Measurements from ENCODE around the gene C9orf50.

GRCh38 chr9:129610473-129611306 is 10.2 kb downstream of the C9orf50 start:
- TF ChIP-seq, protein P1, sequence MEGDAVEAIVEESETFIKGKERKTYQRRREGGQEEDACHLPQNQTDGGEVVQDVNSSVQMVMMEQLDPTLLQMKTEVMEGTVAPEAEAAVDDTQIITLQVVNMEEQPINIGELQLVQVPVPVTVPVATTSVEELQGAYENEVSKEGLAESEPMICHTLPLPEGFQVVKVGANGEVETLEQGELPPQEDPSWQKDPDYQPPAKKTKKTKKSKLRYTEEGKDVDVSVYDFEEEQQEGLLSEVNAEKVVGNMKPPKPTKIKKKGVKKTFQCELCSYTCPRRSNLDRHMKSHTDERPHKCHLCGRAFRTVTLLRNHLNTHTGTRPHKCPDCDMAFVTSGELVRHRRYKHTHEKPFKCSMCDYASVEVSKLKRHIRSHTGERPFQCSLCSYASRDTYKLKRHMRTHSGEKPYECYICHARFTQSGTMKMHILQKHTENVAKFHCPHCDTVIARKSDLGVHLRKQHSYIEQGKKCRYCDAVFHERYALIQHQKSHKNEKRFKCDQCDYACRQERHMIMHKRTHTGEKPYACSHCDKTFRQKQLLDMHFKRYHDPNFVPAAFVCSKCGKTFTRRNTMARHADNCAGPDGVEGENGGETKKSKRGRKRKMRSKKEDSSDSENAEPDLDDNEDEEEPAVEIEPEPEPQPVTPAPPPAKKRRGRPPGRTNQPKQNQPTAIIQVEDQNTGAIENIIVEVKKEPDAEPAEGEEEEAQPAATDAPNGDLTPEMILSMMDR (IDR thresholded peaks at IDR 0.05): peak; percentile 85
- no peak for TF ChIP-seq ZFX (IDR thresholded peaks at IDR 0.05; ENCODE audit: borderline replicate concordance)

Measured in 22Rv1 (cell line).